ENCODE measurements around the gene APOLD1.
A peak's percentile ranks its signal among the peaks of the same experiment; 100 is the strongest.
"Not testable (repeated sequence)": the region's sequence is repeated elsewhere in the genome, so short reads cannot be mapped to it uniquely, and the experiment has no call there.

Gene APOLD1

GRCh38 chr12:12786351-12786705, 869 bp downstream of the APOLD1 start:
- DNase-seq, result no peak

- peak in 57 of 58 donors; percentile 30 to 92 (median 72) for DNase-seq
Observed at GRCh38 chr12:12786706-12787601, 1.5 kb downstream of the APOLD1 start.

- DNase-seq, result no peak
Observed at GRCh38 chr12:12788131-12788530, 2.7 kb downstream of the APOLD1 start.

GRCh38 chr12:12788675-12789368, 3.4 kb downstream of the APOLD1 start:
- peak in 36 of 58 donors; percentile 5 to 71 (median 37) for DNase-seq

- no peak for DNase-seq
Observed at GRCh38 chr12:12790956-12791355, 5.5 kb downstream of the APOLD1 start.

- peak in 4 of 58 donors; percentile 3 to 24 (median 12) for DNase-seq
Observed at GRCh38 chr12:12791756-12792369, 6.4 kb downstream of the APOLD1 start.

- DNase-seq, result no peak
Observed at GRCh38 chr12:12792421-12792820, 7.0 kb downstream of the APOLD1 start.

GRCh38 chr12:12794686-12795085, 9.2 kb downstream of the APOLD1 start:
- DNase-seq, result no peak

- DNase-seq, result no peak
Observed at GRCh38 chr12:12796171-12796570, 10.7 kb downstream of the APOLD1 start.

- no peak for DNase-seq
Observed at GRCh38 chr12:12796928-12797793, 11.7 kb downstream of the APOLD1 start.

GRCh38 chr12:12797794-12798152, 12.3 kb downstream of the APOLD1 start:
- DNase-seq, result no peak

- DNase-seq, result no peak
Observed at GRCh38 chr12:12798480-12798879, 13.0 kb downstream of the APOLD1 start.

- no peak for DNase-seq
Observed at GRCh38 chr12:12799163-12799920, 13.9 kb downstream of the APOLD1 start.

GRCh38 chr12:12800406-12801180, 15.1 kb downstream of the APOLD1 start:
- DNase-seq, result no peak

GRCh38 chr12:12801656-12802055, 16.2 kb downstream of the APOLD1 start:
- not testable (repeated sequence) for DNase-seq

GRCh38 chr12:12803186-12803585, 17.7 kb downstream of the APOLD1 start:
- peak in 5 of 58 donors; percentile 2 to 20 (median 9) for DNase-seq

GRCh38 chr12:12804011-12804410, 18.6 kb downstream of the APOLD1 start:
- DNase-seq, result no peak

GRCh38 chr12:12804432-12804886, 19.0 kb downstream of the APOLD1 start:
- no peak for DNase-seq

- DNase-seq, result no peak
Observed at GRCh38 chr12:12806784-12807516, 21.5 kb downstream of the APOLD1 start.

Data from anterior cingulate cortex (tissue), 58 donors.